Measurements from ENCODE around the gene VIL1.

DNA sequence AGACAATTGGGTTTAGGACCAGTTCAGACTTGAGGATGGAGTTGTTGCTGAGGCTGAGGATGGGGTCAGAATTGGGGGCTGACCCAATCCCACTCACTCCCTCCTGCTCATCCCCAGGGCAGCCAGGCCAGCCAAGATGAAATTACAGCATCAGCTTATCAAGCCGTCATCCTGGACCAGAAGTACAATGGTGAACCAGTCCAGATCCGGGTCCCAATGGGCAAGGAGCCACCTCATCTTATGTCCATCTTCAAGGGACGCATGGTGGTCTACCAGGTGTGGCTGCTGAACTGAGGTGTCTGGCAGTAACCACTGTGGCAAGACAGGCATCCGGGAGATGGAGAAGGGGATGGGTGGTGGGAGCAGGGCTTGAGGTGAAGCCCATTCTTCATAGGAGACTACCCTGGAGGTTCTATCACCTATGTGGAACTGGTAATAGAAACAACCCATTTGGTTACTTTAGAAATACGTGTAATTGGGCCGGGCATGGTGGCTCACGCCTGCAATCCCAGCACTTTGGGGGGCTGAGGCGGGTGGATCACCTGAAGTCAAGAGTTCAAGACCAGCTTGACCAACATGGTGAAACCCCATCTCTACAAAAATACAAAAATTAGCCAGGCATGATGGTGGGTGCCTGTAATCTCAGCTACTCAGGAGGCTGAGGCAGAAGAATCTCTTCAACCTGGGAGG, 13.9 kb downstream of the VIL1 start:
- TF ChIP-seq, protein P1, sequence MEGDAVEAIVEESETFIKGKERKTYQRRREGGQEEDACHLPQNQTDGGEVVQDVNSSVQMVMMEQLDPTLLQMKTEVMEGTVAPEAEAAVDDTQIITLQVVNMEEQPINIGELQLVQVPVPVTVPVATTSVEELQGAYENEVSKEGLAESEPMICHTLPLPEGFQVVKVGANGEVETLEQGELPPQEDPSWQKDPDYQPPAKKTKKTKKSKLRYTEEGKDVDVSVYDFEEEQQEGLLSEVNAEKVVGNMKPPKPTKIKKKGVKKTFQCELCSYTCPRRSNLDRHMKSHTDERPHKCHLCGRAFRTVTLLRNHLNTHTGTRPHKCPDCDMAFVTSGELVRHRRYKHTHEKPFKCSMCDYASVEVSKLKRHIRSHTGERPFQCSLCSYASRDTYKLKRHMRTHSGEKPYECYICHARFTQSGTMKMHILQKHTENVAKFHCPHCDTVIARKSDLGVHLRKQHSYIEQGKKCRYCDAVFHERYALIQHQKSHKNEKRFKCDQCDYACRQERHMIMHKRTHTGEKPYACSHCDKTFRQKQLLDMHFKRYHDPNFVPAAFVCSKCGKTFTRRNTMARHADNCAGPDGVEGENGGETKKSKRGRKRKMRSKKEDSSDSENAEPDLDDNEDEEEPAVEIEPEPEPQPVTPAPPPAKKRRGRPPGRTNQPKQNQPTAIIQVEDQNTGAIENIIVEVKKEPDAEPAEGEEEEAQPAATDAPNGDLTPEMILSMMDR (IDR thresholded peaks at IDR 0.05) = no peak
- no peak for TF ChIP-seq POLR2A (IDR thresholded peaks at IDR 0.05)
